Activated CD8-positive, alpha-beta memory T cell treated with anti-CD3 and anti-CD28 coated beads, Interleukin-2, amount 50 U/mL, for 48 hours (primary cell): ENCODE measurements around the gene GNAQ.
"Not testable (repeated sequence)": the region's sequence is repeated elsewhere in the genome, so short reads cannot be mapped to it uniquely, and the experiment has no call there.

ENCODE experiments used
- DNase-seq: peaks from one replicate; pipeline ENCODE4 v3.0.0-alpha.2; 2020

Gene GNAQ

DNA sequence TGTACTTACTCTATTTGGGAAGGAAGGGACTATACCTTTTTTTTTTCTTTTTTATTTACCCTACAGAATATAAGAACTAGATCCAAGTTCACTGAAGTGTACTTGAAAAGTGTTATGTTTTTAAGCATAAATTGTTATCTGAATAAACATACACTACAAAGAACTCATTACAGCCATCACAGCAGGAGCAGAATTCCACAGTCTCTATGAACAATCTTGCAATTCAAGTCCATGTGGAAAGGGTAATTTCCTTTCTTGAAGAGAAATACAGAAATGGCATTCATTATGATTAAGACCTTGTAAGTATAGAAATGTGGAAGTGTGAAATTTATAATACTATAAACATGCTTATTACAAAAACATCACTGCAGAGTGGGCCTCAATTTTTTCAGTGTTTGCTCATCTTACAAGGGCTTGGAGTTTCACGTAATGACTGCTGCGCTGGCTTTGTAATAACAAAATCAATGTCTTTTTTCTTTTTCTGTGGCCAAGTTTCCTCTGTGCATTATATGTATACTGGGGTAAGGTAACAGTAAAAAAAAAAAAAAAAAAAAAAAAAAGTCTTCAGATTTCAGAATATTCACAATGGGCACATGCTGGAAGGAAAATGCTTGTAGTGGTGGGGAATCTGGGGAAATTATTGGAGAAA is 306.4 kb downstream of the GNAQ start:
- no peak for DNase-seq

DNA sequence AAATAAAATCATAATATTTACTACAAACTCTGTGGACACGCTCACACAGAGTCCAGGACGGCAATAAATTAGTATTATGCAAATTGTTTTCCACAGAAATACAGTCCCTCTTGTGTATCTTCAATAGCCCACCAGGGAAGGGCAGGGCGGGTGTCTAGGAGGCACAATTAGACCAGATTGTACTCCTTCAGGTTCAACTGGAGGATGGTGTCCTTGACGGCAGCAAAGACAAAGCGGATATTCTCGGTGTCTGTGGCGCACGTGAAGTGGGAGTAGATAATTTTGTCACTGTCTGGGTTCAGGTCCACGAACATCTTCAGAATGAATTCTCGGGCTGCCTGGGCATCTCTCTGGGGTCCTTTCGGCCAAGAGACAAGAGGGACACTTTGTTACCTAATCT is 310.5 kb downstream of the GNAQ start:
- not testable (repeated sequence) for DNase-seq

DNA sequence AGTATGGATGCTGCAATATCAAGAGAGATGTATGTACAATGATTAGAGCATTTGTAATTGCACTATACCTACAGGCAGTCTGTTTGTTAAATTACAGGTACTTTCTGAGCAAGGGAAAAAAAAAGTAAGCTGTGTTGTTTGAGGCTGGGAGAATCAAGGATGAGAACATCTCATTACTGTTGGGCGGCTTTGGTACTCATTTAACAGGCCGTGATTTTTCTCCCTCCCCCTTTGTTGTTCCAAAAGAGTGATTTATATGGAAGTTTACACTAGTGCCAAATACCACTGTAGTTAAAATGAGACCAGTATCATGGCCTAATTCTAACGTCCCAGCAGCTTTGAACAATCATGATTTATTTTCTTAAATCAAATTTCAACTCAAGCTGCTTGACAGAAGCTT is 312.3 kb downstream of the GNAQ start:
- DNase-seq, result no peak

DNA sequence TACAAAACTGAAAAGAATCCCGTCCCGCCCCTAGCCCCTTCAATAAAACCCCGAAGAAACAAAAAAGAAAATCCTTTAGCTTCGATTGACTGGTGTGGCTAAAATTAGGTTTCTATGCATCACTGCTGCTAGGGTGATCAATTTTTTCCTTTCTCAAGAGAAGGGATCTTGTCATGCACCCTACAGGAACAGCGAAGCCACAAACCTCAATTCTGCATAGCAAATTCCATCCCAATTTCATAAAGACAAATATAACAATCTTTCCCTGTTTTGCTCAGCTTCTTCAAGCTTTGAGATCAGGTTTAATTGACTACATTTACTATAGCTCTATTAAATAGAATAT is 313.3 kb downstream of the GNAQ start:
- DNase-seq, result not testable (repeated sequence)

DNA sequence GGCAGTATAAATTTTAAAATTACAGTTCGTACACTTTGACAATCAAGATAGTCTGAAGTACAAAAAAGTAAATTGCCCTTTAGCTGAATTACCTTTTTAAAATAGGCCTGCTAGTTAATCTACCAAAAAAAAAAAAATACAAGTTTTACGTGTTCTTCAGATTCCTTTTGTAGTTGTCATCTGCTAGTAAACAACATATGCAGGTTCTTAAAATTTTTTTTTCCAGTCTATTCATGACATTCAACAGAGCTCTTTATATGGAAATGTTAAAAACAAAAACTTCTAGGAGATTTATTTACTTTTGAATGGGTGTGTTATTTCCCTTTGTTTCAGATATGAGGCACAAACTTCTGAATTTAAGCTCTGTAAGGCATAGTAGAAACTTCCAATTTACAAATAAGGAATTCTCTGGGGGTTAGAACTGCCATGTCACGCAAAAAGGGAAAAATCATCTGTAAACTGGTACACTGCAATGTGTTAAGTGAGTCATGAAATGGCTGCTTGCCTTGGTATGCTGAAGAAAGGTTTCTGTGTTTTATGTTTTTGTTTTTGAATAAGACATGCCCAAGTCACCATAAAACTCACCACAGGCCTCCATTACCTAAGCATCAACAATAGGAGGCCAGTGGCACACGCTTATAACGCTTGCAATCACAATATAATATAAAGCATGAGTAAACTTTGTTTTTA is 313.9 kb downstream of the GNAQ start:
- DNase-seq, result not testable (repeated sequence)

DNA sequence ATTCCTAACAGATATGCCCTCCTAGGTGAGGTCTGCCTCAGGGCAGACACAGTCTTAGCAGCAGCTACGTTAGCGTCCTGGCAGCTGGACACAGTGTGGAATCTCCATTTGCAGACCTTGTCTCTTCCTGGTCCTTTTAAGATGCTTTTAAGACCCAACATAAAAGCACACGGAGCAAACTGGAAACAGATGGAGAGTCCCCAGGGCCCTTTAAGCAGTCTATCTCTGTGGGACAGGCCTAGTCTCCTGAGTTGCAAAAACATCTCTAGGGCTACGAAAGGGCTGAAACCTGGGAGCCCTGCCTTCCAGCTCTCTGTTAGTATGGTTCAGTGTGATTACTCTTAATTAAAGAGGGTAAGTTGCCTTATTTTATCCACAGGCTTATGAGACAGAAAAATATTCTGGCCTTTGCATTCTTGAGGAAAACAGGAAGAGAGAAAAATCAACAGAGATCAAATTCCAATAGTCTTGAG is 317.5 kb downstream of the GNAQ start:
- no peak for DNase-seq

GRCh38 chr9:77712533-77713130 is 319.0 kb downstream of the GNAQ start:
- no peak for DNase-seq

DNA sequence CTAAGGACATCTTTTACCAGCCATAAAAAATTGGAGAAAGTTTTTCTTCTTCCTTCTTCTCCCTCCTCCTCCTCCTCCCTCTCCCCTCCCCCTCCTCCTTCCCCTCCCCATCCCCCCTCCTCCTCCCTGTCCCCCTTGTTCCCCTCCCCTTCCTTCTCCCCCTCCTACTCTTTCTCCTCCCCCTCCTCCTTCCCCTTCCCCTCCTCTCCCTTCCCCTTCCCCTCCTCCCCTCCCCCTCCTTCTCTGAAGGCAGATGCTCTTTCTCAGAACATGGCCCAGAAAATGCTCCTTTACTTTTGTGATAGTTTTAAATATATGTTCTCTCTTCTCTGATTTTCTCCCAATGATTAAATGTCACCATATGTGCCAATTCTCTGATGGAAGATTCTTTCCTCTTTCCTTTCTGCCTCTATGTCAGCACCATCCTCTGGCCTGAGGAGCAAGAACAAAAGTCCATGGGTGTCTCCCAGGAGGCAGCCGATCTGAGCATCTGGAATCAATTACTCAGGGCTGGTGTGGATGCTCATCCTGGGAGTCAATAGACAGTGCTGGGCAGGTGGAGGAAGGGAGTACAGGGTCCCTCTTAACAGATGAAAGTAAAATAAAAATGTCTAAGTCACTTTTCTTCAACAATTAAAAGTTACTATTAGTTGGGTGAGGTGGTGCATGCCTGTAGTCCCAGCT is 320.5 kb downstream of the GNAQ start:
- DNase-seq, result no peak

DNA sequence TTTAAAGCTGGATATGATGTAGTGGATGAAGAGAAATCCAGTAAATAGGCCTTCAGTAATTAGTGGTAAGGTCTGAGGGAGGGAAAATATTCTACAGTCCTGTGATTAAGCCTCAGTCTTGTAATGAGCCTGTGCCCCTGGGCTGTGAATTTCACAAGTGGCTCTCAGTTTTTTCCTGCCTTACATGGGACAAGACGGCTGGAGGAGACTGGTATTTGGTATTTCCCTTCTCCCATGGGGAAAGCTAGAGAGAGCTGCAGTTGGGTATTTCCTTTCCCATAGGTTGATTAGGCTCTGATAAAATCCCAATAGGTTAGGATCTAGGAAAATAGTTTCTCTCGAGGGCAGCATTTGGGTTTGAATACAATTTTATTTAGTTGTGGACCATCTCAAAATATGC is 321.3 kb downstream of the GNAQ start:
- DNase-seq, result no peak

DNA sequence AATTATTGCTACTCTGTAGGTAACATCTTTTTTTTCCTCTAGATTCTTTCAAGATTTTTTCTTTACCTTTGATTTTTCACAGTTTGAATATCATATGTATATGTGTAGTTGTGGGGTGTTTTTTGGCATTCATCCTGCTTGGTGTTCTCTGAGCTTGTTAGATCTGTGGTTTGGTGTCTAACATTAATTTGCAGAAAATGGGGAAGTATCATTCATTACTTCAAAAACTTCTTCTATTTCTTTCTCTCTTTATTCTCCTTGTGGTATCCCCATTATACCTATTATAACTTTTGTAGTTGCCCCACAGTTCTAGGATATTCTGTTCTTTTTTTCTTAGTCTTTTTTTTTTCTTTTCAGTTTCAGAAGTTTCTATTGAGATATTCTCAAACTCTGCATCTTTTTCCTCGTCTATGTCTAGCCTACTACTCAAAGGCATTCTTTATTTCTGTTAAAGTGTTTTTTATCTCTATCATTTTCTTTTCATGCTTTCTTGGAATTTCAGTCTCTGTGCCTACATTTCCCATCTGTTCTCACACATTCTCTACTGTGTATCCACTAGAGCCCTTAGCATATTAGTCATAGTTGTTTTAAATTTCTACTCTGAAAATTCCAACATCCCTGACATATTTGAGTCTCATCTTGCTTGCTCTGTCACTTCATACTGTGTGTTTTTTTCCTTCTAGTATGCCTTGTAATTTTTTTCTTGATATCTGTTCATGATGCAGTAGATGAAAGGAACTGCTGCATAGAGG is 323.4 kb downstream of the GNAQ start:
- DNase-seq, result no peak

- no peak for DNase-seq
Measured at GRCh38 chr9:77707383-77708063, 324.1 kb downstream of the GNAQ start.

DNA sequence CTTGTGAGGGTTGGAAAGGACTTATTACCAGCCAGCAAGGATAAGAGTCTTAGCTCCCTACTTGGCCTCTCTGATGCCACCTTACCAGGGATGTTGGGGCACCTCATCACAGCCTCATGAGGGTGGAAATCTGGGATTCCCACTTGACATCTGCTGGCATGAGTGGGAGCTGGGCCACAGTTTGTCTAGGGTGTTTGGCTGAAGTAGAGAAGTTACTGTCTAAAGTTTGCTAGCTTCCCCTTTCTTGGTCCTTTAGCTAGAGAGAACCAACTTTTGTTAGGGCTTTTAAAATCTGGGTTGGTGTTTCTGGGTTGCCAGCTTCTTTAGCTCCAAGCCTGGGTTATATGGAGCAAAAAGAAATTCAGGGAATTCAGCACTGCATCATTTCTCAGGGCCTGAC is 326.0 kb downstream of the GNAQ start:
- DNase-seq, result no peak

DNA sequence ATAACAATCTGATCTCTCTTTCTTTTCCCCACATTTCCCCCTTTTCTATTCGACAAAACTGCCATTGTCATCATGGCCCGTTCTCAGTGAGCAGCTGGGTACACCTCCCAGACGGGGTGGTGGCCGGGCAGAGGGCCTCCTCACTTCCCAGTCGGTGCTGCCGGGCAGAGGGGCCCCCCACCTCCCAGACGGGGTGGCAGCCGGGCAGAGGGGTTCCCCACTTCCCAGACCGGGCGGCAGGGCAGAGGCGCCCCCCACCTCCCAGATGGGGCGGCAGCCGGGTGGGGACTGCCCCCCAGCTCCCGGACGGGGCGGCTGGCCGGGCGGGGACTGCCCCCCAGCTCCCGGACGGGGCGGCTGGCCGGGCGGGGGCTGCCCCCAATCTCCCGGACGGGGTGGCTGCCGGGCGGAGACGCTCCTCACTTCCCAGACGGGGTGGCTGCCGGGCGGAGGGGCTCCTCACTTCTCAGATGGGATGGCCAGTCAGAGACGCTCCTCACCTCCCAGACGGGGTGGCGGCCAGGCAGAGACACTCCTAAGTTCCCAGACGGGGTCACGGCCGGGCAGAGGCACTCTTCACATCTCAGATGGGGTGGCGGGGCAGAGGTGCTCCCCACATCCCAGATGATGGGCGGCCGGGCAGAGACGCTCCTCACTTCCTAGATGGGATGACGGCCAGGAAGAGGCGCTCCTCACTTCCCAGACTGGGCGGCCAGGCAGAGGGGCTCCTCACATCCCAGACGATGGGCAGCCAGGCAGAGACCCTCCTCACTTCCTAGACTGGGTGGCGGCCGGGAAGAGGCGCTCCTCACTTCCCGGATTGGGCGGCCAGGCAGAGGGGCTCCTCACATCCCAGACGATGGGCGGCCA is 328.9 kb downstream of the GNAQ start:
- DNase-seq, result not testable (repeated sequence)

DNA sequence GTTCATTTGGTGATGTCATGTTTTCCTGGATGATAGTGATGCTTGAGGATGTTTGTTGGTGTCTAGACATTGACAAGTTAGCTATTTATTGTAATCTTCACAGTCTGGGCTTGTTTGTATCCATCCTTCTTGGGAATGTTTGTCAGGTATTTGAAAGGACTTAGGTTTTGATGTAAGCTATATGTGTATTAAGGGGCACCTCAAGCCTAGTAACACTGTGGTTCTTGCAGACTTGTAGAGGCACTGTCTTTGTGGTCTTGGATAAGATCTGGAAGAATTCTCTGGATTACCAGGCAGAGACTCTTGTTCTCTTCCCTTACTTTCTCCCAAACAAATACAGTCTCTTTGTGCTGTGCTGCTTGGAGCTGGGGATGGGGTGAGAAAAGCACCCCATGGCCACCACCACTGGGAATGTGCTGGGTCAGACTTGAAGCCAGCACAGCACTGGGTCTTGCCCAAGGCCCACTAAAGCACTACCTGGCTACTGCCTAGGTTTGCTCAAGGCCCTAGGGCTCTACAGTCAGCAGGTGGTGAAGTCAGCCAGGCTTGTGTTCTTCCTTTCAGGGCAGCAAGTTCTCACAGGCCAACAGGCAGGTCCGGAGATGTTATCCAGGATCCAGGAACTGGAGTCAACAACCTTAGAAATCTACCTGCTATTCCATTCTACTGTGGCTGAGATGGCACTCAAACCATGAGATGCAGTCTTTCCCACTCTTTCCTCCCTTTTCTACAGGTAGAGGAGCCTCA is 334.2 kb downstream of the GNAQ start:
- no peak for DNase-seq

DNA sequence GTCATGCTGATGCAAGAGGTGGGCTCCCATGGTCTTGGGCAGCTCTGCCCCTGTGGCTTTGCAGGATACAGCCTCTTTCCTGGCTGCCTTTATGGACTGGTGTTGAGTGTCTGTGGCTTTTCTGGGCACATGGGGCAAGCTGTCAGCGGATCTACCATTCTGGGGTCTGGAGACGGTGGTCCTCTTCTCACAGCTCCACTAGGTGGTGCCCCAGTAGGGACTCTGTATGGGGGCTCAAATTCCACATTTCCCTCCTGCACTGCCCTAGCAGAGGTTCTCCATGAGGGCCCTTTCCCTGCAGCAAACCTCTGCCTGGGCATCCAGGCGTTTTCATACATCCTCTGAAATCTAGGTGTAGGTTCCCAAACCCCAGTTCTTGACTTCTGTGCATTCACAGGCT is 340.9 kb downstream of the GNAQ start:
- DNase-seq, result not testable (repeated sequence)

GRCh38 chr9:77690119-77690518 is 341.5 kb downstream of the GNAQ start:
- not testable (repeated sequence) for DNase-seq

GRCh38 chr9:77687737-77688136 is 343.9 kb downstream of the GNAQ start:
- DNase-seq, result not testable (repeated sequence)

GRCh38 chr9:77680581-77680980 is 351.0 kb downstream of the GNAQ start:
- DNase-seq, result no peak

- no peak for DNase-seq
Measured at GRCh38 chr9:77679661-77680368, 351.8 kb downstream of the GNAQ start.

- DNase-seq, result no peak
Measured at GRCh38 chr9:77679088-77679487, 352.5 kb downstream of the GNAQ start.
